ENCODE measurements around the gene MPZL1.
A peak's percentile ranks its signal among the peaks of the same experiment; 100 is the strongest.

MPZL1 gene

GRCh38 chr1:167721617-167722151 is at the start of gene MPZL1:
MPZL1 (plus strand) TSS chr1:167721982; CDS start chr1:167722152, 170 bp downstream.
- H3K4me1 Mint-ChIP-seq (ENCODE audit: low read depth): peaks cover 63% of the 10 kb centered on the region
- peaks cover 5% of the 10 kb centered on the region for H3K27me3 Mint-ChIP-seq
- H3K9me3 Mint-ChIP-seq: no peaks in the 10 kb centered on the region
- H3K36me3 Mint-ChIP-seq (ENCODE audit: low read depth): peaks cover 10% of the 10 kb centered on the region
- H3K4me3 Mint-ChIP-seq: peak within 1 kb of the TSS; percentile 84
- intact Hi-C loops (cut with micrococcal nuclease): loop anchor here (1.0 kb wide), 1 partner anchor 82 kb away; no protein-coding TSS in a partner anchor
- peak within 1 kb of the TSS; percentile 93 for H3K27ac Mint-ChIP-seq

GRCh38 chr1:167672831-167673230 is 49.0 kb upstream of the MPZL1 start:
- Mint-ChIP-seq H3K4me1 (ENCODE audit: low read depth) (peaks cover 70% of the 10 kb centered on the region), H3K27me3 (no peaks in the 10 kb centered on the region), H3K4me3 (no peak overlapping the region), H3K9me3 (no peaks in the 10 kb centered on the region), H3K36me3 (ENCODE audit: low read depth) (peaks cover 66% of the 10 kb centered on the region), H3K27ac (no peak overlapping the region)
- intact Hi-C loops (cut with micrococcal nuclease): no loop called here

- intact Hi-C loops (cut with micrococcal nuclease): no loop called here
These were observed 48.5 kb upstream of the MPZL1 start for GRCh38 chr1:167673265-167673664.

GRCh38 chr1:167674156-167674555 is 47.6 kb upstream of the MPZL1 start:
- no peak overlapping the region for H3K4me3 Mint-ChIP-seq
- H3K27ac Mint-ChIP-seq: no peak overlapping the region
- H3K27me3 Mint-ChIP-seq: no peaks in the 10 kb centered on the region
- intact Hi-C loops (cut with micrococcal nuclease): no loop called here
- no peaks in the 10 kb centered on the region for H3K9me3 Mint-ChIP-seq
- H3K4me1 Mint-ChIP-seq (ENCODE audit: low read depth): peaks cover 56% of the 10 kb centered on the region
- H3K36me3 Mint-ChIP-seq (ENCODE audit: low read depth): peaks cover 59% of the 10 kb centered on the region

More at GRCh38 chr1:167673265-167673664, 48.5 kb upstream of the MPZL1 start:
- Mint-ChIP-seq H3K4me3 (no peak overlapping the region), H3K4me1 (ENCODE audit: low read depth) (peaks cover 65% of the 10 kb centered on the region), H3K36me3 (ENCODE audit: low read depth) (peaks cover 62% of the 10 kb centered on the region), H3K27ac (no peak overlapping the region), H3K27me3 (no peaks in the 10 kb centered on the region), H3K9me3 (no peaks in the 10 kb centered on the region)

- peaks cover 50% of the 10 kb centered on the region for H3K36me3 Mint-ChIP-seq (ENCODE audit: low read depth)
- no peak overlapping the region for H3K4me3 Mint-ChIP-seq
- no peaks in the 10 kb centered on the region for H3K9me3 Mint-ChIP-seq
- peaks cover 43% of the 10 kb centered on the region for H3K4me1 Mint-ChIP-seq (ENCODE audit: low read depth)
- no peaks in the 10 kb centered on the region for H3K27me3 Mint-ChIP-seq
- intact Hi-C loops (cut with micrococcal nuclease): no loop called here
- H3K27ac Mint-ChIP-seq: no peak overlapping the region
These were observed 46.3 kb upstream of the MPZL1 start for GRCh38 chr1:167675440-167675839.

- H3K4me3 Mint-ChIP-seq: no peak overlapping the region
- no peak overlapping the region for H3K27ac Mint-ChIP-seq
- intact Hi-C loops (cut with micrococcal nuclease): no loop called here
- H3K27me3 Mint-ChIP-seq: no peaks in the 10 kb centered on the region
- peaks cover 41% of the 10 kb centered on the region for H3K36me3 Mint-ChIP-seq (ENCODE audit: low read depth)
- peaks cover 34% of the 10 kb centered on the region for H3K4me1 Mint-ChIP-seq (ENCODE audit: low read depth)
- no peaks in the 10 kb centered on the region for H3K9me3 Mint-ChIP-seq
These were observed 45.4 kb upstream of the MPZL1 start for GRCh38 chr1:167676205-167676915.

- no peak overlapping the region for H3K4me3 Mint-ChIP-seq
- H3K27ac Mint-ChIP-seq: no peak overlapping the region
- peaks cover 26% of the 10 kb centered on the region for H3K4me1 Mint-ChIP-seq (ENCODE audit: low read depth)
- peaks cover 33% of the 10 kb centered on the region for H3K36me3 Mint-ChIP-seq (ENCODE audit: low read depth)
- H3K27me3 Mint-ChIP-seq: no peaks in the 10 kb centered on the region
- intact Hi-C loops (cut with micrococcal nuclease): no loop called here
- no peaks in the 10 kb centered on the region for H3K9me3 Mint-ChIP-seq
These were observed 44.6 kb upstream of the MPZL1 start for GRCh38 chr1:167676916-167677848.

GRCh38 chr1:167678422-167678821 is 43.4 kb upstream of the MPZL1 start:
- no peaks in the 10 kb centered on the region for H3K9me3 Mint-ChIP-seq

GRCh38 chr1:167678838-167679237 is 42.9 kb upstream of the MPZL1 start:
- Mint-ChIP-seq H3K36me3 (ENCODE audit: low read depth) (peaks cover 16% of the 10 kb centered on the region), H3K4me3 (no peak overlapping the region), H3K4me1 (ENCODE audit: low read depth) (peaks cover 10% of the 10 kb centered on the region), H3K9me3 (no peaks in the 10 kb centered on the region), H3K27me3 (no peaks in the 10 kb centered on the region), H3K27ac (no peak overlapping the region)
- intact Hi-C loops (cut with micrococcal nuclease): no loop called here

More at GRCh38 chr1:167678422-167678821, 43.4 kb upstream of the MPZL1 start:
- H3K27me3 Mint-ChIP-seq: no peaks in the 10 kb centered on the region
- H3K4me1 Mint-ChIP-seq (ENCODE audit: low read depth): peaks cover 14% of the 10 kb centered on the region
- no peak overlapping the region for H3K27ac Mint-ChIP-seq
- intact Hi-C loops (cut with micrococcal nuclease): no loop called here
- no peak overlapping the region for H3K4me3 Mint-ChIP-seq
- peaks cover 20% of the 10 kb centered on the region for H3K36me3 Mint-ChIP-seq (ENCODE audit: low read depth)

GRCh38 chr1:167679714-167680113 is 42.1 kb upstream of the MPZL1 start:
- peaks cover 7% of the 10 kb centered on the region for H3K36me3 Mint-ChIP-seq (ENCODE audit: low read depth)
- intact Hi-C loops (cut with micrococcal nuclease): no loop called here
- H3K9me3 Mint-ChIP-seq: no peaks in the 10 kb centered on the region
- H3K27me3 Mint-ChIP-seq: no peaks in the 10 kb centered on the region
- peaks cover under 1% of the 10 kb centered on the region for H3K4me1 Mint-ChIP-seq (ENCODE audit: low read depth)
- H3K27ac Mint-ChIP-seq: no peak overlapping the region
- H3K4me3 Mint-ChIP-seq: no peak overlapping the region

GRCh38 chr1:167681024-167681423 is 40.8 kb upstream of the MPZL1 start:
- peaks cover 5% of the 10 kb centered on the region for H3K4me1 Mint-ChIP-seq (ENCODE audit: low read depth)
- H3K9me3 Mint-ChIP-seq: no peaks in the 10 kb centered on the region
- no peaks in the 10 kb centered on the region for H3K27me3 Mint-ChIP-seq
- no peak overlapping the region for H3K27ac Mint-ChIP-seq
- intact Hi-C loops (cut with micrococcal nuclease): no loop called here
- H3K4me3 Mint-ChIP-seq: no peak overlapping the region
- H3K36me3 Mint-ChIP-seq (ENCODE audit: low read depth): no peaks in the 10 kb centered on the region

GRCh38 chr1:167681451-167682098 is 40.2 kb upstream of the MPZL1 start:
- intact Hi-C loops (cut with micrococcal nuclease): no loop called here
- Mint-ChIP-seq H3K27me3 (no peaks in the 10 kb centered on the region), H3K4me1 (ENCODE audit: low read depth) (peaks cover 5% of the 10 kb centered on the region), H3K9me3 (no peaks in the 10 kb centered on the region), H3K36me3 (ENCODE audit: low read depth) (no peaks in the 10 kb centered on the region), H3K4me3 (no peak overlapping the region), H3K27ac (no peak overlapping the region)

- H3K4me3 Mint-ChIP-seq: no peak overlapping the region
- peaks cover 8% of the 10 kb centered on the region for H3K4me1 Mint-ChIP-seq (ENCODE audit: low read depth)
- peaks cover 2% of the 10 kb centered on the region for H3K36me3 Mint-ChIP-seq (ENCODE audit: low read depth)
- H3K9me3 Mint-ChIP-seq: no peaks in the 10 kb centered on the region
- intact Hi-C loops (cut with micrococcal nuclease): no loop called here
- peak overlapping the region; percentile 12 for H3K27ac Mint-ChIP-seq
- H3K27me3 Mint-ChIP-seq: no peaks in the 10 kb centered on the region
These were observed 38.6 kb upstream of the MPZL1 start for GRCh38 chr1:167683226-167683625.
